HEK293 (cell line): ENCODE results near the gene LRRC8E.

ENCODE experiments used
- BCL11B ChIP-seq: fragments of 450-650 bp; formaldehyde crosslinking; IDR thresholded peaks from 2 replicates; pipeline ENCODE4 v1.5.1; 2016; ENCODE audit warnings: low read depth, missing biosample characterization, missing genetic modification characterization
- CTCF ChIP-seq: fragments of 450-650 bp; formaldehyde crosslinking; IDR thresholded peaks from 2 replicates; pipeline ENCODE4 v1.5.1; 2016; ENCODE audit warnings: missing biosample characterization, missing genetic modification characterization
- GLIS2 ChIP-seq: fragments of 450-650 bp; formaldehyde crosslinking; IDR thresholded peaks from 2 replicates; pipeline ENCODE4 v1.5.1; 2016; ENCODE audit warnings: missing biosample characterization, missing genetic modification characterization
- HIC1 ChIP-seq: fragments of 450-650 bp; formaldehyde crosslinking; IDR thresholded peaks from 2 replicates; pipeline ENCODE4 v1.5.1; 2016; ENCODE audit warnings: missing biosample characterization, missing genetic modification characterization
- INSM2 ChIP-seq: fragments of 450-650 bp; formaldehyde crosslinking; IDR thresholded peaks from 2 replicates; pipeline ENCODE4 v1.5.1; 2016; ENCODE audit warnings: missing biosample characterization, missing genetic modification characterization
- SP3 ChIP-seq: fragments of 450-650 bp; formaldehyde crosslinking; IDR thresholded peaks from 2 replicates; pipeline ENCODE4 v1.5.1; 2016; ENCODE audit warnings: missing biosample characterization, missing genetic modification characterization
- ZBTB10 ChIP-seq: fragments of 450-650 bp; formaldehyde crosslinking; IDR thresholded peaks from 2 replicates; pipeline ENCODE4 v1.5.1; 2016; ENCODE audit warnings: missing biosample characterization, missing genetic modification characterization
- ZBTB48 ChIP-seq: fragments of 450-650 bp; formaldehyde crosslinking; IDR thresholded peaks from 2 replicates; pipeline ENCODE4 v1.5.1; 2016; ENCODE audit warnings: missing biosample characterization, missing genetic modification characterization
- ZBTB7A ChIP-seq: fragments of 450-650 bp; formaldehyde crosslinking; IDR thresholded peaks from 2 replicates; pipeline ENCODE4 v1.5.1; 2016; ENCODE audit warnings: low read depth, missing biosample characterization, missing genetic modification characterization
- ZNF146 ChIP-seq: fragments of 450-650 bp; formaldehyde crosslinking; IDR thresholded peaks from 2 replicates; pipeline ENCODE4 v1.5.1; 2016; ENCODE audit warnings: missing biosample characterization, missing genetic modification characterization
- ZNF175 ChIP-seq: fragments of 450-650 bp; formaldehyde crosslinking; IDR thresholded peaks from 2 replicates; pipeline ENCODE4 v1.5.1; 2016; ENCODE audit warnings: missing biosample characterization, missing genetic modification characterization
- ZNF24 ChIP-seq: fragments of 450-650 bp; formaldehyde crosslinking; IDR thresholded peaks from 2 replicates; pipeline ENCODE4 v1.5.1; 2016; ENCODE audit warnings: missing biosample characterization, missing genetic modification characterization
- ZNF530 ChIP-seq: fragments of 450-650 bp; formaldehyde crosslinking; IDR thresholded peaks from 2 replicates; pipeline ENCODE4 v1.5.1; 2016; ENCODE audit warnings: low read depth, missing biosample characterization, missing genetic modification characterization
- ZNF544 ChIP-seq: fragments of 450-650 bp; formaldehyde crosslinking; IDR thresholded peaks from 2 replicates; pipeline ENCODE4 v1.5.0; 2017; ENCODE audit warnings: missing biosample characterization, missing genetic modification characterization
- ZNF629 ChIP-seq: fragments of 450-650 bp; formaldehyde crosslinking; IDR thresholded peaks from 2 replicates; pipeline ENCODE4 v1.5.1; 2017; ENCODE audit warnings: missing biosample characterization, missing genetic modification characterization
- ZNF692 ChIP-seq: fragments of 450-650 bp; formaldehyde crosslinking; IDR thresholded peaks from 2 replicates; pipeline ENCODE4 v1.5.1; 2016; ENCODE audit warnings: missing biosample characterization, missing genetic modification characterization
- ZSCAN23 ChIP-seq: fragments of 450-650 bp; formaldehyde crosslinking; IDR thresholded peaks from 2 replicates; pipeline ENCODE4 v1.5.1; 2016; ENCODE audit warnings: missing biosample characterization, missing genetic modification characterization

The LRRC8E gene

GRCh38 chr19:7852851-7853769 lies 35.2 kb upstream of the LRRC8E start (continued):
- TF ChIP-seq ZNF629 (tag by site-specific recombination) (0 out of 2 replicates have a peak, but pooled peaks have one; percentile 33), ZNF24 (tag by site-specific recombination) (no peak), ZNF146 (tag by site-specific recombination) (no peak), ZNF692 (0 out of 2 replicates have a peak, but pooled peaks have one; percentile 22), ZSCAN23 (tag by site-specific recombination) (no peak), SP3 (tag by site-specific recombination) (peak; percentile 65), HIC1 (peak; percentile 72), GLIS2 (peak; percentile 37; the same call in 1 of the 2 replicates), ZBTB10 (tag by site-specific recombination) (peak; percentile 53; the same call in 1 of the 2 replicates), INSM2 (peak; percentile 28; the same call in 1 of the 2 replicates), ZBTB7A (tag by site-specific recombination) (no peak), ZNF175 (tag by site-specific recombination) (no peak), BCL11B (no peak), ZNF544 (no peak), ZBTB48 (tag by site-specific recombination) (no peak), CTCF (tag by site-specific recombination) (peak; percentile 89), ZNF530 (no peak)
